HG02973 (cell line): ENCODE results near the gene ZFP62.

Experiments used
- ATAC-seq: cut with Tn5 transposase; IDR thresholded peaks from one replicate; pipeline ENCODE4 v1.9.1; 2021; ENCODE audit warnings: moderate library complexity; ENCODE audit not compliant: unreplicated experiment

The ZFP62 gene

GRCh38 chr5:180813420-180813819, 47.7 kb downstream of the ZFP62 start:
- no peak for ATAC-seq

- ATAC-seq, result no peak
Measured at GRCh38 chr5:180811623-180812124, 49.4 kb downstream of the ZFP62 start.

GRCh38 chr5:180810959-180811622, 50.0 kb downstream of the ZFP62 start:
- no peak for ATAC-seq

GRCh38 chr5:180810210-180810958, 50.7 kb downstream of the ZFP62 start:
- peak; percentile 61 for ATAC-seq

- peak; percentile 62 for ATAC-seq
Measured at GRCh38 chr5:180809403-180810209, 51.5 kb downstream of the ZFP62 start.

- no peak for ATAC-seq
Measured at GRCh38 chr5:180808461-180809000, 52.5 kb downstream of the ZFP62 start.

GRCh38 chr5:180807654-180808414, 53.2 kb downstream of the ZFP62 start:
- no peak for ATAC-seq

- ATAC-seq, result no peak
Measured at GRCh38 chr5:180807046-180807445, 54.0 kb downstream of the ZFP62 start.

GRCh38 chr5:180806351-180807011, 54.6 kb downstream of the ZFP62 start:
- ATAC-seq, result no peak

- no peak for ATAC-seq
Measured at GRCh38 chr5:180804129-180804618, 56.9 kb downstream of the ZFP62 start.

GRCh38 chr5:180803181-180804128, 57.6 kb downstream of the ZFP62 start:
- ATAC-seq, result peak; percentile 48

- ATAC-seq, result peak; percentile 49
Measured at GRCh38 chr5:180802325-180803180, 58.5 kb downstream of the ZFP62 start, which contains the start of gene MGAT1. Gene MGAT1 (minus strand): TSS chr5:180802806. CDS start chr5:180792971, 9,835 bp downstream.

- no peak for ATAC-seq
Measured at GRCh38 chr5:180801596-180802324, 59.3 kb downstream of the ZFP62 start.

GRCh38 chr5:180799902-180800801, 60.9 kb downstream of the ZFP62 start:
- no peak for ATAC-seq

- ATAC-seq, result no peak
Measured at GRCh38 chr5:180799194-180799593, 61.9 kb downstream of the ZFP62 start.

GRCh38 chr5:180798193-180798592, 62.9 kb downstream of the ZFP62 start:
- ATAC-seq, result no peak
